ENCODE data around the gene BOLA2B.
"Not testable (repeated sequence)": the region's sequence is repeated elsewhere in the genome, so short reads cannot be mapped to it uniquely, and the experiment has no call there.

- not testable (repeated sequence) for TF ChIP-seq CTCF, POLR2A (IDR thresholded peaks at IDR 0.05)
Measured at GRCh38 chr16:30197001-30197400, 3.5 kb upstream of the BOLA2B start.

Measured in uterus (tissue), 2 donors.